PC-3 (cell line): Measurements from ENCODE around the gene C3. TPM values are rescaled to one million over a fixed set of nuclear protein-coding genes. Genes with fewer than 3 reads are reported as not detected.

Source experiments
- ATAC-seq: fragments of 200-7000 bp; cut with Tn5 transposase; 2 replicates; pipeline ENCODE4 v1.9.1; 2020; ENCODE audit warnings: mild to moderate bottlenecking, moderate library complexity
- BruUV-seq: library from RNA; stranded (reverse); fragments of 400-500 nt; replicated peaks from 2 replicates; lab custom pipeline; 2021; lab: Mats Ljungman, UMichigan
- CTCF ChIA-PET: fragments of 300-600 bp; sonication (Branson Sonifier 250); formaldehyde crosslinking; loops from one replicate; lab custom pipeline; 2022; ENCODE audit warnings: antibody characterized with exemption; lab: Charles Lee
- POLR2A ChIA-PET: fragments of 300-600 bp; sonication (Branson Sonifier 250); formaldehyde crosslinking; loops from one replicate; lab custom pipeline; 2022; ENCODE audit warnings: antibody characterized with exemption; ENCODE audit not compliant: unreplicated experiment; lab: Charles Lee
- DNase-seq: peaks from one replicate; pipeline ENCODE4 v3.0.0-alpha.2; 2015
- H2AFZ ChIP-seq: fragments of 300-600 bp; sonication (generic); 2 replicates; pipeline ENCODE4 v1.6.0; 2016; ENCODE audit warnings: antibody characterized with exemption, low read length
- H3F3A ChIP-seq: fragments of 300-600 bp; sonication (generic); one replicate; pipeline ENCODE4 v1.6.0; 2017; ENCODE audit warnings: antibody characterized with exemption, low read length, control low read depth, mild to moderate bottlenecking; ENCODE audit not compliant: unreplicated experiment
- H3K27ac ChIP-seq: fragments of 300-600 bp; sonication (generic); 2 replicates; pipeline ENCODE4 v1.5.1; 2016; ENCODE audit warnings: mild to moderate bottlenecking, low read length
- H3K27me3 ChIP-seq: fragments of 300-600 bp; sonication (generic); 2 replicates; pipeline ENCODE4 v1.6.1; 2016; ENCODE audit warnings: low read length, mixed read lengths
- H3K36me3 ChIP-seq: fragments of 300-600 bp; sonication (generic); 2 replicates; pipeline ENCODE4 v1.6.1; 2016; ENCODE audit warnings: low read depth, mixed run types, low read length, mixed read lengths
- H3K4me1 ChIP-seq: fragments of 300-600 bp; sonication (generic); 2 replicates; pipeline ENCODE4 v1.5.1; 2016; ENCODE audit warnings: low read length; ENCODE audit not compliant: insufficient read depth
- H3K4me2 ChIP-seq: fragments of 300-600 bp; sonication (generic); 2 replicates; pipeline ENCODE4 v1.6.0; 2016; ENCODE audit warnings: low read length
- H3K4me3 ChIP-seq: fragments of 300-600 bp; sonication (generic); 2 replicates; pipeline ENCODE4 v1.5.1; 2016; ENCODE audit warnings: mild to moderate bottlenecking, low read length, mixed read lengths
- H3K79me2 ChIP-seq: fragments of 300-600 bp; sonication (generic); 2 replicates; pipeline ENCODE4 v1.6.1; 2017; ENCODE audit warnings: low read length, mixed read lengths
- H3K9ac ChIP-seq: fragments of 300-600 bp; sonication (generic); 2 replicates; pipeline ENCODE4 v1.6.0; 2016; ENCODE audit warnings: mild to moderate bottlenecking, low read length
- H3K9me2 ChIP-seq: fragments of 300-600 bp; sonication (generic); replicated peaks from 2 replicates; pipeline ENCODE4 v1.6.1; 2016; ENCODE audit warnings: mixed run types, low read length, mixed read lengths
- H3K9me3 ChIP-seq: fragments of 300-600 bp; sonication (generic); 2 replicates; pipeline ENCODE4 v1.6.1; 2016; ENCODE audit warnings: low read length, mixed read lengths
- H4K20me1 ChIP-seq: fragments of 300-600 bp; sonication (generic); 2 replicates; pipeline ENCODE4 v1.6.1; 2016; ENCODE audit warnings: low read length, mixed read lengths
- EZH2 ChIP-seq: fragments of 300-600 bp; sonication (generic); IDR thresholded peaks from one replicate; pipeline ENCODE4 v1.6.1; 2017; ENCODE audit warnings: antibody characterized with exemption, mild to moderate bottlenecking, low read length; ENCODE audit not compliant: unreplicated experiment
- EZH2phosphoT487 ChIP-seq: fragments of 300-600 bp; sonication (generic); IDR thresholded peaks from 2 replicates; pipeline ENCODE4 v1.6.1; 2018; ENCODE audit warnings: mild to moderate bottlenecking, antibody characterized with exemption, low read length, borderline replicate concordance
- intact Hi-C: fragments of 100-400 bp; cut with micrococcal nuclease; formaldehyde crosslinking; loops from 2 replicates; pipeline ENCODE4 v1.9.0; 2023
- total RNA-seq: library from RNA; depleted of rRNA; stranded (reverse); fragments of >200 nt; gene quantifications from 2 replicates; pipeline ENCODE4 v1.2.3, GENCODE V29; 2014
- TF ChIP-seq, protein P1 (sequence below): fragments of 300-600 bp; sonication (generic); conservative IDR thresholded peaks from 2 replicates; pipeline ENCODE4 v1.5.1; 2017; ENCODE audit warnings: antibody characterized with exemption, low read depth, mild to moderate bottlenecking, low read length

The C3 gene
- total RNA-seq, 1 experiment from 2014 or later, result 13.3 TPM

- Histone ChIP-seq H3K9me2 (no peaks in the 10 kb centered on the region), H4K20me1 (no peaks in the 10 kb centered on the region), H3K36me3 (no peaks in the 10 kb centered on the region), H3K79me2 (no peaks in the 10 kb centered on the region), H2AFZ (no peak overlapping the region), H3F3A (no peaks in the 10 kb centered on the region), H3K9me3 (no peaks in the 10 kb centered on the region), H3K4me3 (no peak overlapping the region), H3K27me3 (no peaks in the 10 kb centered on the region), H3K4me2 (no peak overlapping the region), H3K4me1 (no peaks in the 10 kb centered on the region; the same call in 1 of the 2 replicates), H3K9ac (no peak overlapping the region), H3K27ac (no peak overlapping the region)
- ChIA-PET CTCF (no interaction called here), POLR2A (no interaction called here)
- TF ChIP-seq, protein P1, sequence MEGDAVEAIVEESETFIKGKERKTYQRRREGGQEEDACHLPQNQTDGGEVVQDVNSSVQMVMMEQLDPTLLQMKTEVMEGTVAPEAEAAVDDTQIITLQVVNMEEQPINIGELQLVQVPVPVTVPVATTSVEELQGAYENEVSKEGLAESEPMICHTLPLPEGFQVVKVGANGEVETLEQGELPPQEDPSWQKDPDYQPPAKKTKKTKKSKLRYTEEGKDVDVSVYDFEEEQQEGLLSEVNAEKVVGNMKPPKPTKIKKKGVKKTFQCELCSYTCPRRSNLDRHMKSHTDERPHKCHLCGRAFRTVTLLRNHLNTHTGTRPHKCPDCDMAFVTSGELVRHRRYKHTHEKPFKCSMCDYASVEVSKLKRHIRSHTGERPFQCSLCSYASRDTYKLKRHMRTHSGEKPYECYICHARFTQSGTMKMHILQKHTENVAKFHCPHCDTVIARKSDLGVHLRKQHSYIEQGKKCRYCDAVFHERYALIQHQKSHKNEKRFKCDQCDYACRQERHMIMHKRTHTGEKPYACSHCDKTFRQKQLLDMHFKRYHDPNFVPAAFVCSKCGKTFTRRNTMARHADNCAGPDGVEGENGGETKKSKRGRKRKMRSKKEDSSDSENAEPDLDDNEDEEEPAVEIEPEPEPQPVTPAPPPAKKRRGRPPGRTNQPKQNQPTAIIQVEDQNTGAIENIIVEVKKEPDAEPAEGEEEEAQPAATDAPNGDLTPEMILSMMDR, result no peak
- no peak for TF ChIP-seq EZH2phosphoT487
- TF ChIP-seq EZH2, result no peak
- DNase-seq, result no peak
- BruUV-seq, result no TSS peak
- no peak for ATAC-seq
- intact Hi-C loops, result no loop called here
Measured at GRCh38 chr19:6719540-6719861, 949 bp downstream of the C3 start.

- H3K79me2 ChIP-seq, result no peaks in the 10 kb centered on the region
- ATAC-seq (peak; percentile 33), DNase-seq (peak; percentile 48)
- H3K27me3 ChIP-seq, result no peaks in the 10 kb centered on the region
- H2AFZ ChIP-seq, result no peak overlapping the region
- H3K4me3 ChIP-seq, result no peak overlapping the region
- no peaks in the 10 kb centered on the region for H3F3A ChIP-seq
- H3K9me3 ChIP-seq, result no peaks in the 10 kb centered on the region
- H3K9me2 ChIP-seq, result no peaks in the 10 kb centered on the region
- no peaks in the 10 kb centered on the region for H4K20me1 ChIP-seq
- TF ChIP-seq EZH2phosphoT487 (no peak), EZH2 (no peak)
- TF ChIP-seq, protein P1, result no peak
- H3K27ac ChIP-seq, result no peak overlapping the region
- intact Hi-C loops, result no loop called here
- POLR2A ChIA-PET, result no interaction called here
- H3K36me3 ChIP-seq, result no peaks in the 10 kb centered on the region
- H3K4me1 ChIP-seq, result no peaks in the 10 kb centered on the region; the same call in 1 of the 2 replicates
- no peak overlapping the region for H3K9ac ChIP-seq
- CTCF ChIA-PET, result no interaction called here
- no peak overlapping the region for H3K4me2 ChIP-seq
- no TSS peak for BruUV-seq
Measured at GRCh38 chr19:6718741-6719539, 1.5 kb downstream of the C3 start.

DNA sequence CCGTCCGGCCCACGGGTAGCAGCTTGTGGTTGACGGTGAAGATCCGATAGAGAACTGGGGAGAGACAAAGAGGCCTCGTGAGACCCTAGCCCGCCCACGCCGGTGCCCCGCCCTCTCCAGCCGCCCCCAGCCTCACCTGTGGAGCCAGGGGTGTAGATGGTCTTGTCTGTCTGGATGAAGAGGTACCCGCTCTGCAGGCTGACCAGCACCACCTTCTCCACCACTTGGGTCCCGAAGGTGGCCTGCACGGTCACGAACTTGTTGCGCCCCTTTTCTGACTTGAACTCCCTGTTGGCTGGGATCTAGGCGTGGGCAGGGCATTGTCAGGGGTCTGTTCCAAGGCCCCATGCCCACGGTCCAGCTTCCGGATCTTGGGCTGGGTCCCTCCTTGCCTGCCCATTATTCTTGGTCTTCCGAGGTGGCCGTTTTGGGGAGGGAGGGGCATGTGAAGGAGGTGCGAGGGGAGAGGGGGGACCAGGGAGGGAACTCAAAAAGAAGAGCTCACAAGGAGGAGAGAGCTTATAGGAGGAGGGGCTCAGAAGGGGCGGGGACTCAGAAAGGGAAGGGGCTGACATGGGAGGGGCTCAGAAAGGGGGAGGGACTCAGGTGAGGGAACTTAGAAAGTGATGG is 2.2 kb downstream of the C3 start:
- no peak overlapping the region for H3K9ac ChIP-seq
- no peaks in the 10 kb centered on the region for H4K20me1 ChIP-seq
- no peak overlapping the region for H3K4me2 ChIP-seq
- no peak overlapping the region for H2AFZ ChIP-seq
- no peaks in the 10 kb centered on the region for H3K9me3 ChIP-seq
- no peaks in the 10 kb centered on the region for H3K9me2 ChIP-seq
- no peaks in the 10 kb centered on the region for H3K79me2 ChIP-seq
- H3K27me3 ChIP-seq, result no peaks in the 10 kb centered on the region
- no peaks in the 10 kb centered on the region for H3K36me3 ChIP-seq
- TF ChIP-seq EZH2 (no peak), EZH2phosphoT487 (no peak)
- TF ChIP-seq, protein P1, result no peak
- DNase-seq (no peak), ATAC-seq (no peak)
- no peaks in the 10 kb centered on the region; the same call in 1 of the 2 replicates for H3K4me1 ChIP-seq
- BruUV-seq, result no TSS peak
- CTCF ChIA-PET, result no interaction called here
- no peak overlapping the region for H3K27ac ChIP-seq
- H3K4me3 ChIP-seq, result no peak overlapping the region
- H3F3A ChIP-seq, result no peaks in the 10 kb centered on the region
- POLR2A ChIA-PET, result no interaction called here
- intact Hi-C loops, result no loop called here
